Measurements from ENCODE around the gene TNFAIP8L2. TPM values are rescaled to one million over a fixed set of nuclear protein-coding genes. Genes with fewer than 3 reads are reported as not detected.
"Not testable (repeated sequence)": the region's sequence is repeated elsewhere in the genome, so short reads cannot be mapped to it uniquely, and the experiment has no call there.

TNFAIP8L2 gene
- total RNA-seq, 1 donor from 2014 or later, result 4.2 TPM

- no peaks in the 10 kb centered on the region for H3K9me3 ChIP-seq (ENCODE audit: control insufficient read depth in 3 of 3, low read length in 3 of 3)
- H3K4me1 ChIP-seq (ENCODE audit: control insufficient read depth in 3 of 3, insufficient read depth in 3 of 3, low read length in 3 of 3), result peaks cover 14 to 26% (median 22%) of the 10 kb centered on the region in 3 donors
- no peaks in the 10 kb centered on the region for H3K27me3 ChIP-seq (ENCODE audit: control insufficient read depth in 3 of 3, insufficient read depth in 3 of 3, low read length in 3 of 3)
- H3K4me3 ChIP-seq (ENCODE audit: low read length in 3 of 3), result no peak overlapping the region
- peak overlapping the region; percentile 90 for H3K27ac ChIP-seq (ENCODE audit: low read depth, low read length)
- peaks cover 45 to 59% (median 55%) of the 10 kb centered on the region in 3 donors for H3K36me3 ChIP-seq (ENCODE audit: control insufficient read depth in 3 of 3, insufficient read depth in 3 of 3, low read length in 3 of 3)
- peak overlapping the region in 2 of 3 donors; percentile 33 to 92 for H3K9ac ChIP-seq (ENCODE audit: low read depth in 1 of 3, low read length in 3 of 3)
Observed at GRCh38 chr1:151176514-151177045, 20.1 kb downstream of the TNFAIP8L2 start.

GRCh38 chr1:151184211-151184610 is 27.8 kb downstream of the TNFAIP8L2 start:
- Histone ChIP-seq H3K27ac (ENCODE audit: low read depth, low read length) (no peak overlapping the region), H3K9me3 (ENCODE audit: control insufficient read depth in 3 of 3, low read length in 3 of 3) (no peaks in the 10 kb centered on the region), H3K9ac (ENCODE audit: low read depth in 1 of 3, low read length in 3 of 3) (no peak overlapping the region), H3K4me1 (ENCODE audit: control insufficient read depth in 3 of 3, insufficient read depth in 3 of 3, low read length in 3 of 3) (peaks cover 22 to 28% (median 28%) of the 10 kb centered on the region in 3 donors), H3K36me3 (ENCODE audit: control insufficient read depth in 3 of 3, insufficient read depth in 3 of 3, low read length in 3 of 3) (peaks cover 40 to 57% (median 49%) of the 10 kb centered on the region in 3 donors), H3K27me3 (ENCODE audit: control insufficient read depth in 3 of 3, insufficient read depth in 3 of 3, low read length in 3 of 3) (no peaks in the 10 kb centered on the region), H3K4me3 (ENCODE audit: low read length in 3 of 3) (no peak overlapping the region)

DNA sequence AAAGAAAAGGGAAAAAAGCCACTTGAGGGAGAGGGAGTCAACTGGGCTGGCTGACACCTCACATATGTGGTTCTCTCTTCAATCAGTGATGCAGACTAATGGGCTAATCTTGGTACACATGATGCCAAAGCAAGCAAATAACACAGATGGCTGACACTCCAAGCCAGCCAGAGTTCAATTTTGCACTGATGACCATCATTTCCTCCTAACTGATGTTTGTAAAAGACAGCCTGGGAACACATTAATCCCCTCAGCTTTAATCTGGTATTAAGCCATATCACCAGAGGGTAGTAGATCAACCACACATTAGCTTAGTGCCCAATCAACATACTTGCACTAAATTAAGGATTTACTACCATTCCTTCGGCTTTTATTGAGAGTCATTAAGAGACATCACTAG is 30.8 kb downstream of the TNFAIP8L2 start:
- Histone ChIP-seq H3K9ac (ENCODE audit: low read depth in 1 of 3, low read length in 3 of 3) (peak overlapping the region in 2 of 3 donors; percentile 34 to 42), H3K36me3 (ENCODE audit: control insufficient read depth in 3 of 3, insufficient read depth in 3 of 3, low read length in 3 of 3) (peaks cover 20 to 34% (median 31%) of the 10 kb centered on the region in 3 donors), H3K27me3 (ENCODE audit: control insufficient read depth in 3 of 3, insufficient read depth in 3 of 3, low read length in 3 of 3) (no peaks in the 10 kb centered on the region), H3K4me3 (ENCODE audit: low read length in 3 of 3) (no peak overlapping the region), H3K27ac (ENCODE audit: low read depth, low read length) (peak overlapping the region; percentile 82), H3K4me1 (ENCODE audit: control insufficient read depth in 3 of 3, insufficient read depth in 3 of 3, low read length in 3 of 3) (peaks cover 24 to 32% (median 30%) of the 10 kb centered on the region in 3 donors), H3K9me3 (ENCODE audit: control insufficient read depth in 3 of 3, low read length in 3 of 3) (no peaks in the 10 kb centered on the region)

DNA sequence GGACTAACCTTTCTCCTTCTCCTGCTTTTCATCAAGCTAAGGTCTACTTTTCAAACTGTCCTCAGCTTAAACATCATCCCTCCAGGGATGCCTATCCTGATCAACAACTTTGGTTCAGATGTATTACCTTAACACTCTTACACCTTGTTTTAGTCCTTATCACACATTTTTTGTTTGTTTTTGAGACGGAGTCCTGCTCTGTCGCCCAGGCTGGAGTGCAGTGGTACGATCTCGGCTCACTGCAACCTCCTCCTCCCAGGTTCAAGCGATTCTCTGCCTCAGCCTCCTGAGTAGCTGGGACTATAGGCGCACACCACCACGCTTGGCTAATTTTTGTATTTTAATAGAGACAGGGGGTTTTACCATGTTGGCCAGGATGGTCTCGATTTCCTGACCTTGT is 32.2 kb downstream of the TNFAIP8L2 start:
- H3K27me3 ChIP-seq (ENCODE audit: control insufficient read depth in 3 of 3, insufficient read depth in 3 of 3, low read length in 3 of 3), result not testable (repeated sequence)
- peak overlapping the region; percentile 87 to 95 (median 94) for H3K9ac ChIP-seq (ENCODE audit: low read depth in 1 of 3, low read length in 3 of 3)

DNA sequence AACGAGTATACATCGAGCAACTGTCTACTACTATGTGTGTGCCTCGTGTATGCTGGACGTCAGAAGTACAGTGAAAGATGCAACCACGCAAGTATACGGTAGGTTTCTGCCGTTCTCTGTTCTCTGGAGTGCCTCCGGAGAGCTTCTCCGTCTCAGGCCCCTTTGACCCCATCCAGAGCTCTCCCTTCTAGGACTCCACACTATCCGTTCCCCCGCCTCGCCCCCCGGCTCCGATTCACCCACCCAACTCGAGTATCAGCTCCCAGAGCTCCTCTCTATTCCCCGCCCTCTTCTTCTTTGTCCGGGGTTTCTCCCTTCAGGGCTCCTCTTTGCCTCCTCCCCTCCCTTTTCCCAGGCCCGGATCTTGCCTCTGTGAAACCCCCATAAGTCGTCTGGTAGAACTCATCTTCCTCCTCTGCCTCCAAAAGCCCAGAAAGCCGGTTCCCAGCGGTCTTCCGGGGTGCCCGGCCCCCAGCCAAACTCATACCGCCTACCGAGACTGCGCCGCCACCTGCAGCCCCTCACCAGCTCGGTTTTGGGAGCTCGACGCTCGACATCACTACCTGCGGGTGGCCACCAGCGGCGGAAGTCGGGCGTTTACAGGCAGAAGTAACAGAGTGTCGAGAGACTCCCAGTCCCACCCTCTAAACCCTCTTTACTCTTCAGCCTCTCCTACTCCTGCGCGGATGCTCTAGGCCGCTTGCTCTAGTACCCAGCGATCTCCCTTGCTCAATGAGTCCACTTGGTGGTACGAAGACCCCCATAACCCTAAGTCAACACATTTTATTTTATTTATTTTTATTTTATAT is 33.4 kb downstream of the TNFAIP8L2 start, which contains the start of gene VPS72:
Gene VPS72, minus strand, starts transcription at position 561 of the 809 bp plus-strand sequence. Its CDS starts 76 bp downstream, at position 485.
- H3K4me3 ChIP-seq (ENCODE audit: low read length in 3 of 3), result peak within 1 kb of the TSS; percentile 79 to 95 (median 94)
- peaks cover 24 to 32% (median 30%) of the 10 kb centered on the region in 3 donors for H3K4me1 ChIP-seq (ENCODE audit: control insufficient read depth in 3 of 3, insufficient read depth in 3 of 3, low read length in 3 of 3)
- peak within 1 kb of the TSS; percentile 87 to 95 (median 94) for H3K9ac ChIP-seq (ENCODE audit: low read depth in 1 of 3, low read length in 3 of 3)
- no peaks in the 10 kb centered on the region for H3K9me3 ChIP-seq (ENCODE audit: control insufficient read depth in 3 of 3, low read length in 3 of 3)
- H3K36me3 ChIP-seq (ENCODE audit: control insufficient read depth in 3 of 3, insufficient read depth in 3 of 3, low read length in 3 of 3), result peaks cover 7 to 11% (median 9%) of the 10 kb centered on the region in 3 donors
- H3K27ac ChIP-seq (ENCODE audit: low read depth, low read length), result peak within 1 kb of the TSS; percentile 82
- no peaks in the 10 kb centered on the region for H3K27me3 ChIP-seq (ENCODE audit: control insufficient read depth in 3 of 3, insufficient read depth in 3 of 3, low read length in 3 of 3)

More for the DNA sequence above, 32.2 kb downstream of the TNFAIP8L2 start:
- Histone ChIP-seq H3K36me3 (ENCODE audit: control insufficient read depth in 3 of 3, insufficient read depth in 3 of 3, low read length in 3 of 3) (peaks cover 13 to 21% (median 19%) of the 10 kb centered on the region in 3 donors), H3K4me3 (ENCODE audit: low read length in 3 of 3) (peak overlapping the region; percentile 79 to 95 (median 94)), H3K27ac (ENCODE audit: low read depth, low read length) (peak overlapping the region; percentile 82), H3K4me1 (ENCODE audit: control insufficient read depth in 3 of 3, insufficient read depth in 3 of 3, low read length in 3 of 3) (peaks cover 24 to 32% (median 30%) of the 10 kb centered on the region in 3 donors)
- H3K9me3 ChIP-seq (ENCODE audit: control insufficient read depth in 3 of 3, low read length in 3 of 3), result not testable (repeated sequence)

DNA sequence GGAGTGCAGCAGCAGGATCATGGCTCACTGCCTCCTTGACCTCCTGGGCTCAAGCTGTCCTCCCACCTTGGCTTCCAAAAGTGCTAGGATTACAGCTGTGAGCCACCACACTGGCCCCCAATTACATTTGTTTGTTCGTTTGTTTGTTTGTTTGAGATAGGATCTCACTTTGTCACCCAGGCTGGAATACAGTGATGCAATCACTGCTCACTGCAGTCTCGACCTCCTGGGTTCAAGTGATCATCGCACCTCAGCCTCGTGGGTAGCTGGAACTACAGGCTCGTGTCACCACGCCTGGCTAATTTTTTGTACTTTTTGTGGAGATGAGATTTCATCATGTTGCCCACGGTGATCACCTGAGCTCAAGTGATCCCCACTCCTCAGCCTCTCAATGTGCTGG is 35.6 kb downstream of the TNFAIP8L2 start:
- Histone ChIP-seq H3K27ac (ENCODE audit: low read depth, low read length) (no peak overlapping the region), H3K4me1 (ENCODE audit: control insufficient read depth in 3 of 3, insufficient read depth in 3 of 3, low read length in 3 of 3) (peaks cover 21 to 23% (median 23%) of the 10 kb centered on the region in 3 donors), H3K36me3 (ENCODE audit: control insufficient read depth in 3 of 3, insufficient read depth in 3 of 3, low read length in 3 of 3) (no peaks in the 10 kb centered on the region), H3K9ac (ENCODE audit: low read depth in 1 of 3, low read length in 3 of 3) (no peak overlapping the region), H3K4me3 (ENCODE audit: low read length in 3 of 3) (no peak overlapping the region), H3K27me3 (ENCODE audit: control insufficient read depth in 3 of 3, insufficient read depth in 3 of 3, low read length in 3 of 3) (no peaks in the 10 kb centered on the region), H3K9me3 (ENCODE audit: control insufficient read depth in 3 of 3, low read length in 3 of 3) (no peaks in the 10 kb centered on the region)

DNA sequence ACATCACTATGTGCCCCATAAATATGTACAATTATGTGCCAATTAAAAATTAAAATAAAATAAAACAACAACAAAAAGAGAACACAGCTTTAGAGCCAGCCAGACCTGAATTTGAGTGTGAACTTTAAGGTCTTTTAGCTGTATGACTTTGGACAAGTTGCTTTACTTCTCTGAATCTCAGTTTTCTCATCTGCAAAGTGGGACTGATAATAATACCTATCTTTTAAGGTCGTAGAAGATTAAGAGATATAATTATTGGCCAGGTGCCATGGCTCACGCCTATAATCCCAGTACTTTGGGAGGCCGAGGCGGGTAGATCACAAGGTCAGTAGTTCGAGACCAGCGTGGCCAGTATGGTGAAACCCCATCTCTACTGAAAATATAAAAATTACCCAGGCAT is 36.9 kb downstream of the TNFAIP8L2 start:
- no peak overlapping the region for H3K27ac ChIP-seq (ENCODE audit: low read depth, low read length)
- no peak overlapping the region for H3K9ac ChIP-seq (ENCODE audit: low read depth in 1 of 3, low read length in 3 of 3)
- no peak overlapping the region for H3K4me3 ChIP-seq (ENCODE audit: low read length in 3 of 3)
- H3K4me1 ChIP-seq (ENCODE audit: control insufficient read depth in 3 of 3, insufficient read depth in 3 of 3, low read length in 3 of 3), result peaks cover 12 to 14% (median 13%) of the 10 kb centered on the region in 3 donors
- H3K27me3 ChIP-seq (ENCODE audit: control insufficient read depth in 3 of 3, insufficient read depth in 3 of 3, low read length in 3 of 3), result no peaks in the 10 kb centered on the region
- no peaks in the 10 kb centered on the region for H3K9me3 ChIP-seq (ENCODE audit: control insufficient read depth in 3 of 3, low read length in 3 of 3)
- no peaks in the 10 kb centered on the region for H3K36me3 ChIP-seq (ENCODE audit: control insufficient read depth in 3 of 3, insufficient read depth in 3 of 3, low read length in 3 of 3)

GRCh38 chr1:151193856-151194255 is 37.4 kb downstream of the TNFAIP8L2 start:
- Histone ChIP-seq H3K27me3 (ENCODE audit: control insufficient read depth in 3 of 3, insufficient read depth in 3 of 3, low read length in 3 of 3) (no peaks in the 10 kb centered on the region), H3K27ac (ENCODE audit: low read depth, low read length) (no peak overlapping the region)

DNA sequence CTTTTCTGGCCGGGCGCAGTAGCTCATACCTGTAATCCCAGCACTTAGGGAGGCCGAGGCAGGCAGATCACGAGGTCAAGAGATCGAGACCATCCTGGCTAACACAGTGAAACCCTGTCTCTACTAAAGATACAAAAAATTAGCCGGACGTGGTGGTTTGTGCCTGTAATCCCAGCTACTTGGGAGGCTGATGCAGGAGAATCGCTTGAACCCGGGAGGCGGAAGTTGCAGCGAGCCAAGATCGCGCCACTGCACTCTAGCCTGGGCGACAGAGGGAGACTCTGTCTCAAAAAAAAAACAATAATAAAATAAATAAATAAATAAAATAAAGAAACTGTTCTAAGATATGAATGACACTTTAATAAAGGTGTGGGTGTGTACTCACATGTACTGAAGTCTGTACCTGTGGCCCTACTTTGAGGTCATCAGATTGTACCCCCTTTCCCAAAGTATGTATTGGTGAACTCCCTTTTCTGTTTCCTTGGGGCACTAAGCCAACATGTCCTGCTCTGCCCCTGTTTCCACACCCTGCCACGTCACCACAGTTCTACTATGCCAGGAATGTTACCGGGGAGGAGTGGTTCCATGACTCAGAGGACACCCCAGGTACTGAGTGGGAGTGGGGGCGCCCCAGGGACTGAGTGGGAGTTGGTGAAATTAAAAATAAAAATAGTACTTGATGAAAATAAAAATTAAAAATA is 38.6 kb downstream of the TNFAIP8L2 start:
- not testable (repeated sequence) for H3K4me3 ChIP-seq (ENCODE audit: low read length in 3 of 3); H3K36me3 ChIP-seq (ENCODE audit: control insufficient read depth in 3 of 3, insufficient read depth in 3 of 3, low read length in 3 of 3); H3K27ac ChIP-seq (ENCODE audit: low read depth, low read length); H3K9me3 ChIP-seq (ENCODE audit: control insufficient read depth in 3 of 3, low read length in 3 of 3); H3K27me3 ChIP-seq (ENCODE audit: control insufficient read depth in 3 of 3, insufficient read depth in 3 of 3, low read length in 3 of 3); H3K9ac ChIP-seq (ENCODE audit: low read depth in 1 of 3, low read length in 3 of 3)
- H3K4me1 ChIP-seq (ENCODE audit: control insufficient read depth in 3 of 3, insufficient read depth in 3 of 3, low read length in 3 of 3), result peaks cover 7 to 12% (median 10%) of the 10 kb centered on the region in 3 donors

More at GRCh38 chr1:151193856-151194255, 37.4 kb downstream of the TNFAIP8L2 start:
- no peaks in the 10 kb centered on the region for H3K36me3 ChIP-seq (ENCODE audit: control insufficient read depth in 3 of 3, insufficient read depth in 3 of 3, low read length in 3 of 3)
- no peak overlapping the region for H3K4me3 ChIP-seq (ENCODE audit: low read length in 3 of 3)
- no peaks in the 10 kb centered on the region for H3K9me3 ChIP-seq (ENCODE audit: control insufficient read depth in 3 of 3, low read length in 3 of 3)
- no peak overlapping the region for H3K9ac ChIP-seq (ENCODE audit: low read depth in 1 of 3, low read length in 3 of 3)
- H3K4me1 ChIP-seq (ENCODE audit: control insufficient read depth in 3 of 3, insufficient read depth in 3 of 3, low read length in 3 of 3), result peaks cover 6 to 11% (median 9%) of the 10 kb centered on the region in 3 donors
